Measurements from ENCODE around the gene CCDC186.
A peak's percentile ranks its signal among the peaks of the same experiment; 100 is the strongest.

The CCDC186 gene

DNA sequence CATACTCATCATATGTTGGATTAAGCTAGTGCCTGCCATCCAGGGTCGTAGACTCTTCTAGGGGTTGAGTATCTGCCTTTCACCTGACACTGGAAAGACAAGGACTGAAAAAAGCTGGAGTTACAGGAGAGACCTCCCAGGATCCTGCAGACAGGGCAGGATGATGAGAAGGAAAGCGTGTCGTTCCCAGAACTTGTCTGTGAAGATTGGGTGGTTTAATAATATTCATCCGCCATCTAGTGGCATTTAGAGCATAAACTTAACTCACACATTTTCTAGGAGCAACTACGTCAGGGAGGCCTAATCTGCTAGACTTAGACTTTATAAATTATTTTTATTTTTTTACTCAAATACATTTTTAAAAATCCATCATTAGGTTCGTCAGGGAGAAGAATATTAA lies 70.7 kb downstream of the CCDC186 start:
- DNase-seq: peak; percentile 63

- DNase-seq: no peak
These were observed 71.7 kb downstream of the CCDC186 start for GRCh38 chr10:114102256-114102655.

DNA sequence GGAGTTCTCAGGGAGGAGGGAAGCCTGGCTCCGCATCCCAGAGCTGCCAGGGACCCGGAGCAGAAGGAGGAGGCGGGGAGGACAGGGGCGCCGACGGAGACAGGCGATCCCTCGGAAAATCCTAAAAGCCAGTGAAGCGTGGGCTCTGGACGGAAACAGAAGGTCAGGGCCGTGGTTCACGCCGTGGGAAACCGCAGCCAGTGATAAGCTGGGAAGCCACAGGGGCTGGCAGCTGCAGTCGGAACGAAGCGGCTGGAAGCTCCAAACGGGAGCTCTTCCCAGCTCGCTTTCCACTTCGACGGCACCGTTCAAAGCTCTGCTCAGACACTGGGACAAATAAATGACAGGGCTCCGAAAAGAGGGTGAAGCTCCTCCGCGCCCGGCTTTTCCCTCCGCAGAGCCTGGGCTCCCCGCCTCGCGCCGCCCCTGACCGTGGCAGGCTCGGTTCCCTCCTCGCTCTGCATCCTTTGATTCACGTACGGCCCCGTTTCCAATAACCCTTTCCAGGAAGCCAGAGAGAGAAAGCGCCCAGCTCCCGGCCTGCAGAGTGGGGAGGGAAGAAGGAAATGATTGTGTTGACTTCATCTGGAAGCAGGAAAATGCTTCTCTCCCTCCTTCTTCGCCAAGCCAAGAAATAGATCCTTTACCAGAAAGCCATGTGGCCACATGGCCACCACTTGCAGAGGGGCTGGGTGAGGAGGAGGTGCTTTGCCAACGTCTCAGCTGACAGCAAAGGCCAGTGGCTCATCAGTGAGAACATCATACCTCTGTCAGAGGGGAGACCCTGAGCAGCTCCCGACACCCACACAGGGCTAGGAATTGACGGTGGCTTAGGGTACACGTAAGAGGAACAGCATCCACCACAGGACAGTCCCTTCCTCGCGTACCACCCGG lies 72.9 kb downstream of the CCDC186 start:
- peak; percentile 25 for DNase-seq

GRCh38 chr10:114096864-114097263 lies 77.1 kb downstream of the CCDC186 start:
- DNase-seq: no peak

DNA sequence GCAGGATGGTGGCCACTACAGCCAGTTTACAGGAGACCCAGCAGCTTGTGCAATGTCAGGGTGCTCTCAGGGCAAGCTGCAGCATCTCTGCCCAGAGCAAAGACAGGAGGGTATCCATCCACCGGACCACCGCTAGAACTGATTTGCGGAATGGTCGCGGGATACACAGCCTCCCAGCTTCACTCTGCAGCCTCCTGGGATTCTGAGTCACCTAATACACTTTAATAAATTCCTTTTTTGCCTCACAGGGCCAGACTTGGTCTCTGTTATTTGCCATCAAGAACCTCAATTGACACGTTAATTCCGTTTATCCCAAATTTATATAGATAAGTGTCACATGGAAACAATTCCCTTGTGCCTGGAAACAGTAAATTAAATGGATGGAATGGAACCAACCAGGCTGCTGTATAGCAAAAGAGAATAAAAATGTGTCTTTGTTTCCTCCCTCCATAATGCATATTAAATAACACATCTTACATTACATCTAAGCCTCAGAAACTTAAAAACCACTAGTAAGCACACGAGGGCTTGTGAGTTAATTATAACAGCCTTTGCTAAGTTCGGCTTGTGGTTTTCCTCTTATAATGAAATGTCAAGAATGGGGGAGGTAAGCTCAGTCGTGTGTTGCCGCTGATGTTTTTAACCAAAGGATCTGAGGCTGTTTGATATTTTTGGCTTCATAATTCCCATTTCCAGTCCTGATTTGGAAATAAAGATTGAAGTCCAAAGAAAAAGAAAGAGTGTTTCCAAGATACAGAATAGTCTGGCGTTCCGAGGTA lies 78.3 kb downstream of the CCDC186 start:
- no peak for DNase-seq

DNA sequence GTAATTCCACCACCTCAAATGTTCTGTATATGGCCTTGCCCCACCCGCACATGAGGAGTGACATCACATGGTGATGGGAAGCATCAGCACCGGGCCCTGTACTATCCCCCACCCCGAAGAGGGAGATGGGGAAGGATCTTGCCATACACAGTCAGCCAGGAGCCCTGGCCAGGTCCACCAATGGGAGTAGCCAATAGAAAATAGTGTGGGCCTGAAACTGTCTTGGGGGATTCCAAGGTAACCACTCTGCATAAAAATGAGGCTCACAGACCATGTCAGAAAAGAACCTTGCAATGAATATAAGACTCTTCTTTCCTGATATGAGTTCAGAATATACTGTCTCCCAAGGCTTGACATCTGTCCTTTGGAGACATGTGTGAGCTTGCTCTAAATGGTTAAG lies 79.2 kb downstream of the CCDC186 start:
- no peak for DNase-seq

DNA sequence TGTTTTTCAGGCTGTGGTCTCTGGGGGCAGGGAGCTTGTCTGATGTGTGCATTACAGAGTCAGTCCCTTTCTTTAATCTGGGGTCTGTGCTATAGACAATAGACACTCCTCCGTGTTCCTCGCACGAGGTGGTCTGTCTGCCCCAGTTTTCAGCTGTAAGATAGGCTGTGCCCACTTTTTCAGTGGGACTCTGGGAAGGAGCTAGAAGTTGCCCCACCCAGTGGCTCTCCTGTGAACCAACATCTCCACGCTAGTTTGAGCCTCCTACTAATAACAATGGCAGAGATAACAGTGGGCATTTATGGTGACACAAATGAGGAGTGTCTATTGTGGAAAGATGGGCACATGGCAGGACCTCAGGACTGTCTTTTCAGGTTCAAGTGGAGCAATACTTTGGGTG lies 86.3 kb downstream of the CCDC186 start:
- DNase-seq: no peak

- no peak for DNase-seq
These were observed 86.7 kb downstream of the CCDC186 start for GRCh38 chr10:114087255-114087654.

- DNase-seq: no peak
These were observed 89.8 kb downstream of the CCDC186 start for GRCh38 chr10:114084215-114084614.

DNA sequence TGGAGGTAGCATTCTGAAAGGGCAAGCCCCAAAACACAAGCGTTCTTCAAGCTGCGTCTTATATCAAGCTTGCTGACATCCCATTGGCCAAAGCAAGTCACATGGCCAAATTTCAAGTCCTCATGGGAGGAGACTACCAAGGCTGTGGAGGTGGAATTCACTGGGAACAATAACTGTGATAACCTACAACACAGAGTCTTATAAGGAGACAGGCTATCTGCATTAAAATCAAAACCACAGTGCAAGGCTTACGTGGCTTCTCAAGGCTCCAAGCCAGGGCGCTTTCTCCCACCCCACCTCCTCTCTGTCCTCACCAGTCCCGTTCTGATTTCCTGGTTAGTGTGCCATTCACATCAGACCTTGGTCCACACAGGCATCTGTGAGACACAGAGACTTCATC lies 91.0 kb downstream of the CCDC186 start:
- DNase-seq: no peak

GRCh38 chr10:114081911-114082583 lies 92.0 kb downstream of the CCDC186 start:
- DNase-seq: no peak

- DNase-seq: no peak
These were observed 94.6 kb downstream of the CCDC186 start for GRCh38 chr10:114079421-114079820.

DNA sequence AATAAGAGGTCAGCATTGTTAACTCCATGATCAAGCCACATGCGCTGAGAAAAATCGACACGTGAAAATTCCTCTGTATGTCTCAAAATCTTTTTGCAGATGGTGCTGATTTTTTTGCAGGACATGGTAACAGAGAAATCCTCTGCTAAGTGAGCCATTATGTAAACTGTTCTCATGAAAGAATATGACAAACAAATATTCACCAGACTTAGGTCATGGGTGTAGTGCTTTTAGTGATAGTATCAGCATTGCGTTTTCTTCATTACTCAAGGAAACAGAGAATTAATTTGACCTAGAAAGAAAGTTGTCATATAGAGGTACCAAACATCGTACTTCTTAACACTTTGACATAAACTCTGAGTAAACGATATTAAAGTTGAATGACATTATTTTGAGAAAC lies 95.7 kb downstream of the CCDC186 start:
- DNase-seq: no peak

DNA sequence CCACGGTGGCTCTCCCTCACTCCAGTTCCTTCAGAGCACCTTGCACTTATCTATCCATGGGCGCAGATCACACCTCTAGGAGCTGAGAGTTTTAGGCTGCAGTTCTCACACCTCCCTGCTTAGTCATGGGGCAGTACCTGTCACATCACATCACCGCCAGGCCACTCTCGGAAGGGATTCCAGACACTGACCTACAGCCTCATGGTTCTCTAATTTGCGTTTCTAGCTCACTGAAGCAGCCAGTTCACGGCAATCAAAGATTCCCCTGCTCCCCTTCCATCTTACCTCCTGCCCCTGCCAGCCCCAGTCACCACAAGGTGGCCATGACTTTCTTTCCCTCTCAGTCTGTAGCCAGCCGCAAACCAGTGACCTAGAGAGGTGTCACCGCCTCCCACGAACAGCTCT lies 96.2 kb downstream of the CCDC186 start:
- no peak for DNase-seq

GRCh38 chr10:114077347-114077746 lies 96.7 kb downstream of the CCDC186 start:
- DNase-seq: no peak

GRCh38 chr10:114075093-114075492 lies 98.9 kb downstream of the CCDC186 start:
- no peak for DNase-seq

GRCh38 chr10:114073395-114074186 lies 100.4 kb downstream of the CCDC186 start:
- no peak for DNase-seq

GRCh38 chr10:114071178-114071577 lies 102.8 kb downstream of the CCDC186 start:
- no peak for DNase-seq

Measured in fibroblast of skin of back (primary cell).